ENCODE data around the gene INPP4B.
A peak's percentile ranks its signal among the peaks of the same experiment; 100 is the strongest.

INPP4B gene

DNA sequence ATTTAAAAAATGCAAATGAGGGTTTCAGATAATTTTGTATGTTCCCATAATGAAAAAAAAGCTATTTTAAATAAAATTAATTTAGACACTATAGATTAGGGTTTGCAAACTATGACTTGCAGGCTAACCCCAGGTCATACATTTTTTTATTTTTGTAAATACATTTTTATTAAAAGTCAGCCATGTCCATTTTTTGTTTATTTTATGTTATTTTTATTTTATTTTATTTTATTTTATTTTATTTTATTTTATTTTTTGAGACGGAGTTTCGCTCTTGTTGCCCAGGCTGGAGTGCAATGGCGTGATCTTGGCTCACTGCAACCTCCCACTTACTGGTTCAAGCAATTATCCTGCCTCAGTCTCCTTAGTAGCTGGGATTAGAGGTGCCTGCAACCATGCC lies 749.1 kb downstream of the INPP4B start:
- Histone ChIP-seq H3K9ac (ENCODE audit: low read length) (no peak overlapping the region), H3K27me3 (replicated peaks; ENCODE audit: control insufficient read depth, insufficient read depth, low read length) (no peaks in the 10 kb centered on the region), H3K9me3 (ENCODE audit: control insufficient read depth, low read length) (no peaks in the 10 kb centered on the region), H3K36me3 (ENCODE audit: control insufficient read depth, insufficient read depth, low read length, severe bottlenecking) (no peaks in the 10 kb centered on the region), H3K4me3 (ENCODE audit: low read length) (no peak overlapping the region), H3K4me1 (ENCODE audit: control insufficient read depth, insufficient read depth, low read length) (peaks cover 17% of the 10 kb centered on the region)
- no peak for DNase-seq (ENCODE audit: low read depth)

DNA sequence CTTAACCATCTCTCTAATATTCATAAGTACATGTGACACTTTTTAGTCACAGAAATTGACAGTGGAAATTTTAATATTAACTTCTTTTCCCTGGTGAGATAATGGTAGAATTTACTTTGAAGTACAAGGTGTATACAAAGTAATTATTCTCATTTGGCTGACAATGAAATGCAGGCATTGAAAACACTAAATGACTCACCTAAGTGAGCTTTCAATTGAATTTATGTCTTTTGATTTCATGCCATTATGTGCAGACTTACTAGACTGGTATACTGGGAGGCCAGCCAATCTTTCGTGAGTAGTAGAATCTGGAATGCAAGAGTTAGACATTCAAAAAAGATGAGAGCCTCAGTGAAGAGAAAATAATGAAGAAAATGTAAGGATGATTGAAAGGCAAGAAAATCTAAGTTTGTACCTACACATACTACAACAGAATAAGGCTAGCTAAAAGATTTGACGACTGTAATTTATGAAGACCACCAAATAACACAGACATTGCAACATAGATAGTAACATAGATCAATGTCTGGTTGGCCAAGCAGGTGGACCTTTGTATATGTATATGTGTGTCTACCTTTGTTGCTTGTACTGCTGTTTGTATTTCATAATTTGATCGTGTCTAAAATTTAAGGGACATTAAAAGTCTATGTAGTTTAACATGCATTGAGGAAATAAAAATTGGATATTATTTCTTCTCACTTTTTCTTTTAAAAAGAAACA lies 750.1 kb downstream of the INPP4B start:
- H3K9me3 ChIP-seq (ENCODE audit: control insufficient read depth, low read length), result no peaks in the 10 kb centered on the region
- H3K4me1 ChIP-seq (ENCODE audit: control insufficient read depth, insufficient read depth, low read length), result peaks cover 25% of the 10 kb centered on the region
- H3K4me3 ChIP-seq (ENCODE audit: low read length), result no peak overlapping the region
- H3K36me3 ChIP-seq (ENCODE audit: control insufficient read depth, insufficient read depth, low read length, severe bottlenecking), result no peaks in the 10 kb centered on the region
- no peaks in the 10 kb centered on the region for H3K27me3 ChIP-seq (replicated peaks; ENCODE audit: control insufficient read depth, insufficient read depth, low read length)
- peak; percentile 92 for DNase-seq (ENCODE audit: low read depth)
- peak overlapping the region; percentile 23 for H3K9ac ChIP-seq (ENCODE audit: low read length)

DNA sequence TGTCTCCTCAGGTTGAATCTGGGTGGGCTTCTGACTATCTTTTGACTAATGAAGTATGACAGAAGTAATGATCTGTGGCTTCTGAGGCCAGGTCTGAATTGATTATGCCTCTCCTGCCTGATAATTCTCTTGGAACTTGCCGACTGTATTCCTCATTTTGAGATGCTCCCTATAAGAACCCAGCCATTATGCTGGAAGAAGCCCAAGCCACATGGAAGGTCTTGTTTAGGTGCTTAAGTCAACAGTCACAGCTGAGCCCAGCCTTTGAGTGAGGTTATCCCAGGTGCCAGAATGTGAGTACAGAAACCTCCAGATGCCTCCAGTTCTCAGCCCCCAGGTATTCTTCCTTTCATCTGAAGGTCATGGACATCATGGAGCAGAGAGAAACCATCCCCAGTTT lies 753.2 kb downstream of the INPP4B start:
- Histone ChIP-seq H3K36me3 (ENCODE audit: control insufficient read depth, insufficient read depth, low read length, severe bottlenecking) (no peaks in the 10 kb centered on the region), H3K4me1 (ENCODE audit: control insufficient read depth, insufficient read depth, low read length) (peaks cover 54% of the 10 kb centered on the region), H3K4me3 (ENCODE audit: low read length) (no peak overlapping the region), H3K27me3 (replicated peaks; ENCODE audit: control insufficient read depth, insufficient read depth, low read length) (no peaks in the 10 kb centered on the region), H3K9me3 (ENCODE audit: control insufficient read depth, low read length) (no peaks in the 10 kb centered on the region), H3K9ac (ENCODE audit: low read length) (no peak overlapping the region)
- DNase-seq (ENCODE audit: low read depth), result no peak

DNA sequence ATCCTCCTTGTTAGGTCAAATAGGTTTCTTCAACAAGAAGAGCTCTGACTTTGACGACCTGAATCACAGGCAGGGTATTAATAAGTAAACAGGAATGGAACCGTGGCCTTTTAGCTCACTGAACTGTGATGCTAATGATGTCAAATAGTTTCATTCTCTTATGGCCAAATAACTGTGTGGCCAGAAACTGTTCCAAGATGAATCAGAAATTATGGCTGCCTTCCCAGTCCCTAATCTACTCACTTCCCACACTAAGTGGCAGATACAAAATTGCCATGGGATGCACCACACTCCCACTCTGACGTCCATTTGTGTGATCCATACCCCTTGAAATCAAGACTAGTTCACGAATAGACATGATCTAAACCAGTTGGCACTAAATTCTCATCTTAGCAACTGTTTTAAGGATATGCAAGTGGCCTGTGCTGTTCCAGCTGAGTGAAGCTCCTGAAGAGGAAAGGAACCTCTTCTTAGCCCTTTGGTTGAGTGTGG lies 754.4 kb downstream of the INPP4B start:
- DNase-seq (ENCODE audit: low read depth), result peak; percentile 22
- no peaks in the 10 kb centered on the region for H3K9me3 ChIP-seq (ENCODE audit: control insufficient read depth, low read length)
- no peaks in the 10 kb centered on the region for H3K27me3 ChIP-seq (replicated peaks; ENCODE audit: control insufficient read depth, insufficient read depth, low read length)
- peak overlapping the region; percentile 24 for H3K4me3 ChIP-seq (ENCODE audit: low read length)
- peak overlapping the region; percentile 70 for H3K9ac ChIP-seq (ENCODE audit: low read length)
- no peaks in the 10 kb centered on the region for H3K36me3 ChIP-seq (ENCODE audit: control insufficient read depth, insufficient read depth, low read length, severe bottlenecking)
- H3K4me1 ChIP-seq (ENCODE audit: control insufficient read depth, insufficient read depth, low read length), result peaks cover 52% of the 10 kb centered on the region

DNA sequence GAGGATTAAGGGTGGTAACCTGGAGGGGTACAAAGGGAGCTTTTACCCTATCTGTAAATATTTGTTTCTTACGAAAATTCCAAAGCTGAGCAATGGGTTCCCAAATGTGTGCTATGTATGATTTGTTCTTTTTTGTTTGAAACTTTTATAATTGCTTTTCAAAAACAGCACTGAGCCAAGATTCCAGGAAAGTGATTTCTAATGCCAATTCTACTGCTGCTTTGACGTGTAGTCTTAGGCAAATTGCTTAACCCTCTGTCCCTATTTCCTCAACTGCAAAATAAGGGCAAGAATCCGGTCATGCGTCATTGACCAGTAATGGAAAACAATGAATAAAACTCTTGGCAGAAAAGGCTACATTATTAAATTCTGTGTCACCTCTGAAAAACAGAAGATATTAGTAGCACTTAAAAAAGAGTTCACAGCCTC lies 755.0 kb downstream of the INPP4B start:
- H3K4me1 ChIP-seq (ENCODE audit: control insufficient read depth, insufficient read depth, low read length), result peaks cover 46% of the 10 kb centered on the region
- H3K4me3 ChIP-seq (ENCODE audit: low read length), result no peak overlapping the region
- H3K27me3 ChIP-seq (replicated peaks; ENCODE audit: control insufficient read depth, insufficient read depth, low read length), result no peaks in the 10 kb centered on the region
- H3K9me3 ChIP-seq (ENCODE audit: control insufficient read depth, low read length), result no peaks in the 10 kb centered on the region
- no peaks in the 10 kb centered on the region for H3K36me3 ChIP-seq (ENCODE audit: control insufficient read depth, insufficient read depth, low read length, severe bottlenecking)
- H3K9ac ChIP-seq (ENCODE audit: low read length), result peak overlapping the region; percentile 70
- peak; percentile 63 for DNase-seq (ENCODE audit: low read depth)

DNA sequence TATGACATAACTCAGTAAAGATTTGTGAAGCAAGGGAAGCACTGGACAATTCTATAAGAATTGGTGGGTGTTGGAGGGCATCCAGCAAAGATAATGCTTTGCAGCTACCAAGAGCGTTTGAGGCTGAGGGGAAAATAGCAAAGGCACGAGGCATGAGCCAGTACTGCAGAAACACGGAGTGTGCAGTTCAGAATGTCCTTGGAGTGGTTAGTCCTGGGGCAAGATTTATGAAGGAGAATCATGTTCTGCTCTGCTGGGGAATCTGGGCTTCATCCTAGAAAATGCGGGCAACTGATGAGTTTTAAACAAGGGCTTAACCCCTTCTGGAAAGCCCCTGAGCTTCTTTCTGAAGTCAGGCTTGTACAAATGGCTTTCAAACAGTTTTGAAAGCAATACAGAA lies 757.2 kb downstream of the INPP4B start:
- Histone ChIP-seq H3K4me3 (ENCODE audit: low read length) (no peak overlapping the region), H3K27me3 (replicated peaks; ENCODE audit: control insufficient read depth, insufficient read depth, low read length) (no peaks in the 10 kb centered on the region), H3K9me3 (ENCODE audit: control insufficient read depth, low read length) (no peaks in the 10 kb centered on the region), H3K4me1 (ENCODE audit: control insufficient read depth, insufficient read depth, low read length) (peaks cover 37% of the 10 kb centered on the region), H3K36me3 (ENCODE audit: control insufficient read depth, insufficient read depth, low read length, severe bottlenecking) (no peaks in the 10 kb centered on the region), H3K9ac (ENCODE audit: low read length) (peak overlapping the region; percentile 7)
- DNase-seq (ENCODE audit: low read depth), result peak; percentile 48

DNA sequence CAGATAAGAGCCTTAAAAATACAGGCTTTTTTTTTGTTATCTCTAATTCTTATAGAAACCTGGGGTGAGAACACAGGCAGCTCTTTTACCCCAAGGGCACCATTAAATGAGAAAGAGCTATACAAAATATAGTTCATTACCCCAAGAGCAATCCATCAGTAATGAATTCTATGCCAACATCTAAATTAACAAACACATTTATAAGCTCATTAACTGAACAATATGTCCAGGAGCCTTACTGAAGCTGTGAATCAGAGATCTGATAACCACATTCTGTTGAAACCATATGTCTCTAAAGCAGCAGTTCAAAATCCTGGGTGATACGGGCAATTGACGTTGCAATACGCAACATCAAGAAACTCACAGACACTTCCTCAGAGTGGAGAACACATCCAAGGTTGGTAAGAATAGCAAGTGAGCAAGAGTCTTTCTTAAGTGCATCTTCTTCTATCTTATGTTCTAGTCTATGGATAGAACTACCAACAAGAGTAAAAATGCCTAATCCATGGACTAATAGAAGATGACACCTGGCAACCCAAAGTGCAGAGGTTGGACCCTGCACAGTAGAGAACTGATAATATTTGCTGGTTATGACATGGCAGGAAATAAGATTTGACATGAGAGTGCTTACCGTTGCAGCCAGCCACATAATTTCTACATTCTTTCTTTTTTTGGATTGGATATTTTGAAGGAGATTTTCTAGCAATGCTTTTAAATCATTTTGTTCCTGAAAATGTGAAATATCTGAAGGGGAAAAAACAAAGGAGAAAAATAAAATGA lies 760.4 kb downstream of the INPP4B start:
- H3K36me3 ChIP-seq (ENCODE audit: control insufficient read depth, insufficient read depth, low read length, severe bottlenecking), result no peaks in the 10 kb centered on the region
- no peaks in the 10 kb centered on the region for H3K9me3 ChIP-seq (ENCODE audit: control insufficient read depth, low read length)
- H3K27me3 ChIP-seq (replicated peaks; ENCODE audit: control insufficient read depth, insufficient read depth, low read length), result no peaks in the 10 kb centered on the region
- H3K4me3 ChIP-seq (ENCODE audit: low read length), result no peak overlapping the region
- no peak overlapping the region for H3K9ac ChIP-seq (ENCODE audit: low read length)
- peaks cover 26% of the 10 kb centered on the region for H3K4me1 ChIP-seq (ENCODE audit: control insufficient read depth, insufficient read depth, low read length)
- no peak for DNase-seq (ENCODE audit: low read depth)

DNA sequence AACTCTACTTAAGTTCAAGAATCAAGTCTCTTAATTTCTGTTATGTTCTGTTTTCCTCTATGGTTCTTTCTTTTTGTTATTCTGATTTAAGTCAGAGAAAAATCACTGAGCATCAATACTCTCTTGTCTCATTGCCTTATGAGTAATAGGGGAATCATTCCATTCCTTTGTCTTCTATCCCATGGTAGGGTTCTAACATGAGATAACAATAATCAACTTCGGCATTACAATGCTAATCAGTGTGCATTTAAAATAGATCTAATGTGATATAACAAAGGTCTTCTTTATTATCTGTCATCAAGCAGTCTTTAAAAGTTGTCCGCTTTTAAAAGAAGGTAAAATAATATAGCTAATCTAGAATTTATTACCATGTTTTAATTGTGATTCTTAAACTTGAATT lies 762.8 kb downstream of the INPP4B start:
- H3K36me3 ChIP-seq (ENCODE audit: control insufficient read depth, insufficient read depth, low read length, severe bottlenecking), result no peaks in the 10 kb centered on the region
- H3K9ac ChIP-seq (ENCODE audit: low read length), result no peak overlapping the region
- H3K4me3 ChIP-seq (ENCODE audit: low read length), result no peak overlapping the region
- no peaks in the 10 kb centered on the region for H3K27me3 ChIP-seq (replicated peaks; ENCODE audit: control insufficient read depth, insufficient read depth, low read length)
- no peaks in the 10 kb centered on the region for H3K9me3 ChIP-seq (ENCODE audit: control insufficient read depth, low read length)
- peaks cover 2% of the 10 kb centered on the region for H3K4me1 ChIP-seq (ENCODE audit: control insufficient read depth, insufficient read depth, low read length)
- no peak for DNase-seq (ENCODE audit: low read depth)

DNA sequence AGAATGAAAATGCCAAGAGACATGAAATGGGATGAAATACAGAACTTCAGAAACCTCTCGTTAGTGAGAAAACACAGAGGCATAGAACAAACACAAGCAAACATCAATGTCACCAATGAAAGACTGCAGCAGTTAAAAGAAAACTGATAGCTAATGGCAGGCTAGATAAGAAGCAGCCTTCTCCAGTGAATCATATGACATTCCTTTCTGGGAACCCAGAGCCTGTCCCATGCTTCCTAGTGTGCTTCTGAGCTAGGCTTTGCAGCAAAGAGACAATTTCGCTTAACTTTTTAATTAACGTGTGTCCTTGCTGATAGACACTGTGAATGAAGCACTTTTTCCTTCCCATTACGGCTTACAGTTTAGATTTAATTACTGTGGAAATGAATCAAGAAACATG lies 765.1 kb downstream of the INPP4B start:
- H3K27me3 ChIP-seq (replicated peaks; ENCODE audit: control insufficient read depth, insufficient read depth, low read length), result no peaks in the 10 kb centered on the region
- H3K4me1 ChIP-seq (ENCODE audit: control insufficient read depth, insufficient read depth, low read length), result no peaks in the 10 kb centered on the region
- no peaks in the 10 kb centered on the region for H3K9me3 ChIP-seq (ENCODE audit: control insufficient read depth, low read length)
- H3K36me3 ChIP-seq (ENCODE audit: control insufficient read depth, insufficient read depth, low read length, severe bottlenecking), result no peaks in the 10 kb centered on the region
- H3K4me3 ChIP-seq (ENCODE audit: low read length), result no peak overlapping the region
- no peak for DNase-seq (ENCODE audit: low read depth)
- no peak overlapping the region for H3K9ac ChIP-seq (ENCODE audit: low read length)

DNA sequence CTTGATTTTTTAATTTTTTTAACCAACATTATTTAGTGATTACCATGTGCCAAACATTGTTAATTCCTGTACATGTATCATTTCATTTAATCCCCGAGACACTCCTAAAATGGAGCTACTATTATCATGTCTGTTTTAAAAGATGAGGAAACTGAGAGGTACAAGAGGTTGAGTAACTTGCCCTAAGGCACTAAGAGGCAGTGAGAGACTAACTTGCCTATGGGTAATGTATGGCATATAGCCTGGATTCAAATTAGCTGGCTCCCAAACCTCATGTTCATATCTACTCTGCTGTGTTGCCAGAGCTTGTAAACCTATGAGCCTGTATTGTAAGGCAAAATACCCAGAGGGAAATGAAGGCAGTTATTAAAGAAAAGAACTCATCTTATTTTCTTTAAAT lies 766.1 kb downstream of the INPP4B start:
- no peak for DNase-seq (ENCODE audit: low read depth)
- Histone ChIP-seq H3K4me1 (ENCODE audit: control insufficient read depth, insufficient read depth, low read length) (no peaks in the 10 kb centered on the region), H3K9me3 (ENCODE audit: control insufficient read depth, low read length) (no peaks in the 10 kb centered on the region), H3K4me3 (ENCODE audit: low read length) (no peak overlapping the region), H3K27me3 (replicated peaks; ENCODE audit: control insufficient read depth, insufficient read depth, low read length) (no peaks in the 10 kb centered on the region), H3K36me3 (ENCODE audit: control insufficient read depth, insufficient read depth, low read length, severe bottlenecking) (no peaks in the 10 kb centered on the region), H3K9ac (ENCODE audit: low read length) (no peak overlapping the region)

DNA sequence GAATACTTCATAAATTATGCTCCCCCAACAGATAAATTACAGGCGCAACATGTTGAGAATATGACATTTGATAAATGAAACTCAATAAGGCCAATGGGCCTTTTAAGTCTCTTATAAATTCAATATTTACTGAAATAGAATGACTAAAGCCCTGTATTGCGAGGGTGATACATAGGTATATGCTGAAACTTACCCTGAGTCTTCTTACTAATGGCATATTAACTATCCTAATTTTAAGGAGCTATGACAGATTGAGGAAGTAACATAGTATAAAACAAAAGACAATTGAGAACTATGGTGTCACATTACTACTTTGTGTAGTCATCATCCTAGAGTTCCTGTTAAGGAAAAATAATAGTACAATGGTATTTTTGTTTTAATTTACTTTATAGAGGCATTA lies 769.1 kb downstream of the INPP4B start:
- Histone ChIP-seq H3K9me3 (ENCODE audit: control insufficient read depth, low read length) (no peaks in the 10 kb centered on the region), H3K36me3 (ENCODE audit: control insufficient read depth, insufficient read depth, low read length, severe bottlenecking) (no peaks in the 10 kb centered on the region), H3K4me3 (ENCODE audit: low read length) (no peak overlapping the region), H3K4me1 (ENCODE audit: control insufficient read depth, insufficient read depth, low read length) (no peaks in the 10 kb centered on the region), H3K9ac (ENCODE audit: low read length) (no peak overlapping the region), H3K27me3 (replicated peaks; ENCODE audit: control insufficient read depth, insufficient read depth, low read length) (no peaks in the 10 kb centered on the region)
- DNase-seq (ENCODE audit: low read depth), result no peak

All from adipocyte (in vitro differentiated cells).